KOPT-K1 (cell line): ENCODE results near the gene HNRNPAB.

ENCODE experiments used
- H3K27ac ChIP-seq: fragments of 200-600 bp; sonication (generic); 2 replicates; pipeline ENCODE4 v1.5.1; 2016; ENCODE audit warnings: antibody characterized with exemption, mild to moderate bottlenecking, low read depth, low read length; ENCODE audit not compliant: poor library complexity, severe bottlenecking
- H3K36me3 ChIP-seq: fragments of 200-600 bp; sonication (generic); 2 replicates; pipeline ENCODE4 v1.5.1; 2017; ENCODE audit warnings: antibody characterized with exemption, mild to moderate bottlenecking, low read length, moderate library complexity; ENCODE audit not compliant: insufficient read depth
- H3K9me3 ChIP-seq: fragments of 200-600 bp; sonication (generic); 2 replicates; pipeline ENCODE4 v1.5.1; 2017; ENCODE audit warnings: antibody characterized with exemption, low read length, mild to moderate bottlenecking; ENCODE audit not compliant: insufficient read depth, poor library complexity, severe bottlenecking

HNRNPAB gene

DNA sequence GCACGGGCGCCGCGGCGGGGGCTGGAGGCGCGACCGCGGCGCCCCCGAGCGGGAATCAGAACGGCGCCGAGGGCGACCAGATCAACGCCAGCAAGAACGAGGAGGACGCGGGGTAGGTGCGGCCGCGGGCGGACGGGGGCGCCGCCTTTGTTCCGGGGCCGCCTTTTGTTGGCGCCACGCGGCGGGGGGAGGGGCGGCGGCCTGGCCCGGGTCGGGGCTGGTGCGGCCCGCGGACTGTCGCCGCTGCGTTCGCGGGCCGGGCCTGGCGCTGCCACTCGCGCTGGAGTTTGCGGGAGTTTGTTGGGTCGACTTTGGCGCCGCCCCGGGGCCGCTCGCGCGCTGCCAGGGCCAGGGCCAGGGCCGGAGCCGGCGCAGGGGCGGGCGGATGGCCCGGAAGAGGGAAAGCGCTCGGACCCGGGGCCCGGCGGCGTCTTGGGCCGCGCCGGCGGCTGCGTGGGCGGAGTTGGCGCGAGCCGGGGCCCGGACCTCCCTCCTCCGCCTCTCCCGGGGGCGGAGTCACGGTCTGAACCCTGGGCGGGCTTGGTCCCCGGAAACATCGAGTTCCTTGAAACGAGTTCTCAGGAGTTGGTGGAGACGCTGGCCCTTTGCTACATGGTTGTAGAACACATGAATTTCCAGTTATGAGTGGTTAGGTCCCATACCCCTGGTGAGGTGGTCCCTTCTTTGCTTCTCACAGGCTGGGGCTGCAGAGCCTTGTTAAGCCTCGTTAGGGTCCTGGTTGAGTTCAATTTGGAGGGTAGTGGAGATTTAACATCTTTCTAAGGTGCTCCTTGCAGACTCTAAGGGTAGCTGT lies 809 bp downstream of the HNRNPAB start:
- H3K9me3 ChIP-seq = no peaks in the 10 kb centered on the region
- H3K27ac ChIP-seq = peak overlapping the region; percentile 94
- peaks cover 49% of the 10 kb centered on the region for H3K36me3 ChIP-seq

DNA sequence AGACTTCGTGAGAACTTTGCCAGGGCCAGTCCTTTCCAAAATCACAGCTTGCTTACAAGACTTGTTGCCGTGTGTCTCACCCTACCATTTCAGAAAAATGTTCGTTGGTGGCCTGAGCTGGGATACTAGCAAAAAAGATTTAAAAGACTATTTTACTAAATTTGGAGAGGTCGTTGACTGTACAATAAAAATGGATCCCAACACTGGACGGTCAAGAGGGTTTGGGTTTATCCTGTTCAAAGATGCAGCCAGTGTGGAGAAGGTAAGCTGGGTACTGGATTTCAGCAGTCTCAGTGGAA lies 1.4 kb downstream of the HNRNPAB start:
- H3K27ac ChIP-seq = peak overlapping the region; percentile 94
- H3K36me3 ChIP-seq = peaks cover 54% of the 10 kb centered on the region
- H3K9me3 ChIP-seq = no peaks in the 10 kb centered on the region

DNA sequence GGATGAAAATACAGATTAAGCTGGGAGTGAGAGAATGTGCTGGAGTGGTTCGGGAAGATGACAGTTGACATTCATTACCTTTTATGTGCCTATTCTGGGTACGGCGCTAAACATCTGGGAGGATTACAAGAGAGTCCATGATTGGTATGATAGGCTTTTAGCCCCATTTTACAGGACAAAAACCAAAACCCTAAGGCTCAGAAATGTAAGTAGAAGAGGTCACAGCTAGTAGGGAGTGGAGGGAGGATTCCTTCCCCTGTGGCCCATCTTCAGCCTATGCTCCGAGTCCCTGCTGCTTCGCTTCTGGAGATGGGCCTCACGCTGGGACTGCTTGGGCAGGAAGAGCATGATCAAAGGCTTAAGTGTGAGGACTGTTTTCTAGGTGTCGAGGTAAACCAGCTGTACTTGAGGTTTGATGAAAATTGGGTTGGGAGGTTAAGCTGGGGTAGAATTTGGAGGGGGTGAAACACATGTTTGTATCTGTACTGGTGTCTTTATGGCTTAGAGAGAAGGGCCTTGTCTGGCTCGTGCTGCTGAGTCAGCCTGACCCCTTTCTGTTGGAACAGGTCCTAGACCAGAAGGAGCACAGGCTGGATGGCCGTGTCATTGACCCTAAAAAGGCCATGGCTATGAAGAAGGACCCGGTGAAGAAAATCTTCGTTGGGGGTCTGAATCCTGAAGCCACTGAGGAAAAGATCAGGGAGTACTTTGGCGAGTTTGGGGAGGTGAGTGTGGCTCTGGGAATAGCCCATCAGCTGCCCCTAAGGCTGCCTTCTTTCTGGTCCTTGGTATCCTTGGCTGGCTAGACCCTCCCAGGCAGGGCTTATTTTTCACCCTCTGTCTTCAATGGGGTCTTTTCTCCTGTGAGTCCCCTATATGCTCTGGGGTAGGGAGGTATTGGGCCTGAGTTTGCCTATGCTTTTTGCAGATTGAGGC lies 2.1 kb downstream of the HNRNPAB start:
- H3K36me3 ChIP-seq = peaks cover 62% of the 10 kb centered on the region
- H3K27ac ChIP-seq = peak overlapping the region; percentile 94
- no peaks in the 10 kb centered on the region for H3K9me3 ChIP-seq

DNA sequence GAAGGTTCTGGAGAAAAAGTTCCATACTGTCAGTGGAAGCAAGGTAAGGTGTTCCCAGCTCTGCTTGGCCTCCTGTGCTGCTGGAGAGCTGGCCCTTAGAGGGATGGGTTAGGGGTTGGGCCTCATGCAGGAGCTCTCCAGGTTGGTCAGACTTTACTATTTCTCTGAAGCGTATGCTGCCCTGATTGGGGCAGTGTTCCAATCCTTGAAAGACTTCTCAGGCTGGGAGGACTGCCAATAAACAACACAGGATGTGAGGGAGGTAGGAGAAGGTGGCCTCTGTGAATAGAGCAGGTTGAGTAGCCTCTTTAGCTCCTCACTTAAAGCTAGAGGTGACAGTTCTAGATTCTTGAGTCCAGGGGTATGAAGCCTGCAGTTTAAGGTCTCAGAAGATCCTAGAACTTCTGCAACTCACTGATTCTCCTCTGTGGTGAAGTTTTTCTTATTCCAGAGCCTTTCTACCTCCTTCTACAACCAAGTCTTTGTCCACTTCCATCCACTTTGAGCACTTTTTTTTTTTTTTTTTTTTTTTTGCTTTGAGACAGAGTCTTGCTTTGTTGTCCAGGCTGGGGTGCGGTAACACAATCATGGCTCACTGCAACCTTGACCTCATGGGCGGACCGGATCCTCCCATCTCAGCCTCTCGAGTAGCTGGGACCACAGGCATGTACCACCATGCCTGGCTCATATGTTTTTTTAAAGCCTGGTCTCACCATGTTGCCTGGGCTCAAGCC lies 3.0 kb downstream of the HNRNPAB start:
- H3K27ac ChIP-seq = peak overlapping the region; percentile 94
- H3K36me3 ChIP-seq = peaks cover 71% of the 10 kb centered on the region

DNA sequence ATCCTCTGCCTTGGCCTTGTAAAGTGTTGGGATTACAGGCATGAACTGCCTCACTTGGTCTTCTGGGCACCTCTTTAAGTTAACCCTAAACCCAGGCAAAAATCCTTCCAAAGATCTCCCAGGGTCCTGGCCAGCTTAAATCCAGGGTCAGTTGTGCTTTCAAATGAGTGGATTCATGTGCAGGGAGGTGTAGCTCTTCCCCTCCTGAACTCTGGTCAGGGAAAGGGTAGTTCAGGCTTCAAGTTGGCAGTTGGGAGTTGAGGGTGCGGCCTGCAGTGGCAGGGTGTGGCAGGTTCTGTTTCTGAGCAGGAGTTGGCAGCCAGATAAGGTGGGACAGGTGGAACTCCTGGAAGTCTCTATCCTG lies 3.6 kb downstream of the HNRNPAB start:
- Histone ChIP-seq H3K9me3 (no peaks in the 10 kb centered on the region), H3K27ac (no peak overlapping the region), H3K36me3 (peaks cover 76% of the 10 kb centered on the region)

More for the DNA sequence above, 3.0 kb downstream of the HNRNPAB start:
- H3K9me3 ChIP-seq = no peaks in the 10 kb centered on the region

DNA sequence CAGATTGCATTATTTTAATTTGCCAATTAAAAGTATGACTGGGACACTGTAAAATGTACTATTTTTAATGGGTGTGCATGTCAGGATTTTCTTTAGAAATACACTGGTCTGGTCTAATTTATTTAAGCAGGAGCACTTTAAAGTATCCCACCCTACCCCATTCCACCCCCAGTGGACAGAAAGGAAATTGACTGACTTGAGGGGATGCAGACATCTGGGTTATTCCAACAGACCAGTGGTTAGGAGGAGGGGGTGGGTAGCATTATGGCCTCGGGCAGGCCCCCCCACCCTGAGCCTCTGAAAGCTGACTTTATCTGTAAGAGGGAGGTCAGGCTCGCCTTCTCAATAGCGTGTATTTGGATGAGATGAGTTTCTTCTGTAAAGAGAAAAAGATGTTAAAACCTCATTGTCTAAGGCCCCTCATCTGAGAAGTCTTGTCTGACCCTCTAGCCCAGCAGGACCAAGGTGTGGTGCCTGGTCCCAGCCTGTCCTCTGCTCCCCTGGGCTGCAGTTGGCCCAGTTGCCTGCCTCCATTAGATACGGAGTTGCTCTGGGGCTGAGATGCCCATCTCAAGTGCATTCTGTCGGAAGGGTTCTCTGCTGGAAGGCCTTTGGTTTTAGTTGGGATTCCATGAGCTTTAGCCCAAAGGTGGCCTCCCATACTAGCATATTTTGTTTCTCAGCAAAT lies 4.4 kb downstream of the HNRNPAB start:
- Histone ChIP-seq H3K36me3 (peaks cover 84% of the 10 kb centered on the region), H3K9me3 (no peaks in the 10 kb centered on the region), H3K27ac (no peak overlapping the region)

DNA sequence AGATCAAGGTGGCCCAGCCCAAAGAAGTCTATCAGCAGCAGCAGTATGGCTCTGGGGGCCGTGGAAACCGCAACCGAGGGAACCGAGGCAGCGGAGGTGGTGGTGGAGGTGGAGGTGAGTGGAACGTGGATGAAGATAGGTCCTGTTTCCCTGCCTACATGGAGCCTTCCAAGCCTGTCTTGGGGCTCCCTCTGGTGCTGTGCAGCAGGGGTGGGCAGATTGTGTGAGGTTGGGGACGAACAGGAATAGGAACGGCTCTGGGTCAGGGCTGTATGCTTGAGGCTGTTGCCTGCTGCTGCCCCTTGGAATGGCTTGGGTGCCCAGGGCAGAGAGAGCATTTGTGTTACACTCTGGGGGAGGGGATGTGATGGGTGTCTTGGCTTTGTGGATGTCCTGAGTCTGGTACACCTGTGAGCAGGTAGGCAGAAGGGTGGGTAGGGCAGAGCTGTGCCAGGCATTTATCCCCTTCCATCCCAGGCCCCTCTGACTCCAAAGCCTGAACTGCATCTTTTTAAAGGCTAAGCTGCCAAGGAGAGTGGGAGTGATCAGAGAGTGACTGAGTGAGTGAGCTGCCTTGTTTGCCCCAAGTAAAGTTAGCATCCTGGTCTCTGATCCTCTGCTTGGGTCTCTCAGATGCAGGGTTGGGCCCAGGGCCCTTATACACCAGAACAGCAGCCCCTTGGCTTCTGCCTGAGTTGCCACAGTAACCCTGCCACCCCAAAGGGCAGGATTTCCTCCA lies 5.2 kb downstream of the HNRNPAB start:
- no peak overlapping the region for H3K27ac ChIP-seq
- peaks cover 92% of the 10 kb centered on the region for H3K36me3 ChIP-seq
- H3K9me3 ChIP-seq = no peaks in the 10 kb centered on the region

DNA sequence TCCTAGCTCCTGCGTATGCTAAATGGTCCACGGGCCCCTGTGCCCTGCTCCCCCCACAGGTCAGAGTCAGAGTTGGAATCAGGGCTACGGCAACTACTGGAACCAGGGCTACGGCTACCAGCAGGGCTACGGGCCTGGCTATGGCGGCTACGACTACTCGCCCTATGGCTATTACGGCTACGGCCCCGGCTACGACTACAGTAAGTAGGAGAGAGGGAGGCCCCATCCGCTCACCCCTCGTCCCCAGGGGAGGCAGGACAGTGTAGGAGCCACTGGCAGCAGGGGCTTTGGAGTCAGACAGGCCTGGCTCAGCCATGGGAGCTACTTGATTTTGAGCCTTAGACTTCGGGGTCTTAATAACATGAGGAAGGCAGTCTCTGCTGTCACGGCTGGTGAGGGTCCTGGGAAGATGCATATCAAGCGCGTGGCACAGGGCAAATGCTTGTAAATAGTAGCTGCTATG lies 5.8 kb downstream of the HNRNPAB start:
- H3K36me3 ChIP-seq = peaks cover 98% of the 10 kb centered on the region
- no peaks in the 10 kb centered on the region for H3K9me3 ChIP-seq
- H3K27ac ChIP-seq = no peak overlapping the region

DNA sequence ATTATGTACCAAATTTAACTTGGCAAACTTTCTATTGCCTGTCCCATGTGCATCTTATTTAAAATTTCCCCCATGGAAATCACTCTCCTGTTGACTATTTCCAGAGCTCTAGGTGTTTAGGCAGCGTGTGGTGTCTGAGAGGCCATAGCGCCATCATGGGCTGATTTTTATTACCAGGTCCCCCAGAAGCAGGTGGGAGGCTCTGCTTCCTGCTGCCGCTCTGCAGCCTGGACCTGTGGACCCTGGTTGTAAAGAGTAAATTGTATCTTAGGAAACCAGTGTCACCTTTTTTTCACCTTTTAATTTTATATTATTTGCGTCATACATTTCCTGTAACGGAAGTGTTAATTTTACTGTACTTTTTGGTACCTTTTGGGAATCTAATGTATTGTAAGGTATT lies 6.4 kb downstream of the HNRNPAB start:
- Histone ChIP-seq H3K36me3 (peaks cover 100% of the 10 kb centered on the region), H3K9me3 (no peaks in the 10 kb centered on the region), H3K27ac (no peak overlapping the region)

DNA sequence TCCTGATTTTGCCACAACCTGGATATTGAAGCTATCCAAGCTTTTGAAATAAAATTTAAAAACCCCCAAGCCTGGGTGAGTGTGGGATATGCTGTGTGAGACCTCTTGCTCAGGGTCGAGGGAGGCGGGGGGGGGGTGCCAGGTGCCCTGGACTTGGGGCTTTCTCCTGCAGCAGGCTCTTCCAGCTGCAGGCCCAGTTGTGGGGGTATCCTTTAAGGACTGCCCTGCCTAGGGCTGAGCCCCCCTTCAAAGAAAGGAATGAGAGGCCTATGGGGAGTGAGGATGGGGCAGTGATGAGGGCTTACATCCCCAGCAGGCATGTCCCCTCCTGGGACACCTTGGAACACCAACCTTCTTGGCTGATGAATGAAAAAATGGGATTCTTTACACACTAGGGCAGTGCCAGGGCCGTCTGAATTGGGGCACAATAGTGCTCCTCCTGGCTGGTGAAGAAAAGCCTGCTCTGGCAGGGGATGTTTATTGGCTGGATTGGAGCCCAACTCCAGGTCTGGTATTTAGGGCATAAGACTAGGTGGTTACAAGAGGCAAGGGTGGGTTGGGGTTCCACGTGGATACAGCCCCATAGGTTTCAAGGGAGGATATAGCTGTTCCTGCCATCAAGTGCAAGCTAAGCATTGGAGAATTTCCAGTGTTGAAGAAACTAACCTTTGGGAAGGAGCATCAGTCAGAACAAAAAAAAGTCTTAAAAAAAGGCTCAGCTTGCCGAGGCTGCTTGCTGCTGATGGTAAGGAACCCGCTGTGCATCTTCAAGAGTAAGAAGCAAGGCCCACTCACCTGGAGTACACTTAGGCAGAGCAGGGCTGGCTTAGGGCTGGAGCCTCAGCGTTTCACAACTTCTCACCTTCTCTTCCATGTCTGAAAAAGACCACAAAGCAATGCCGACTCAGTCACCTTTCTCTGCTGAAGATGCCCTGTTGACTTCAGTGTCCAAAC lies 7.0 kb downstream of the HNRNPAB start:
- H3K27ac ChIP-seq = no peak overlapping the region
- no peaks in the 10 kb centered on the region for H3K9me3 ChIP-seq
- peaks cover 100% of the 10 kb centered on the region for H3K36me3 ChIP-seq

DNA sequence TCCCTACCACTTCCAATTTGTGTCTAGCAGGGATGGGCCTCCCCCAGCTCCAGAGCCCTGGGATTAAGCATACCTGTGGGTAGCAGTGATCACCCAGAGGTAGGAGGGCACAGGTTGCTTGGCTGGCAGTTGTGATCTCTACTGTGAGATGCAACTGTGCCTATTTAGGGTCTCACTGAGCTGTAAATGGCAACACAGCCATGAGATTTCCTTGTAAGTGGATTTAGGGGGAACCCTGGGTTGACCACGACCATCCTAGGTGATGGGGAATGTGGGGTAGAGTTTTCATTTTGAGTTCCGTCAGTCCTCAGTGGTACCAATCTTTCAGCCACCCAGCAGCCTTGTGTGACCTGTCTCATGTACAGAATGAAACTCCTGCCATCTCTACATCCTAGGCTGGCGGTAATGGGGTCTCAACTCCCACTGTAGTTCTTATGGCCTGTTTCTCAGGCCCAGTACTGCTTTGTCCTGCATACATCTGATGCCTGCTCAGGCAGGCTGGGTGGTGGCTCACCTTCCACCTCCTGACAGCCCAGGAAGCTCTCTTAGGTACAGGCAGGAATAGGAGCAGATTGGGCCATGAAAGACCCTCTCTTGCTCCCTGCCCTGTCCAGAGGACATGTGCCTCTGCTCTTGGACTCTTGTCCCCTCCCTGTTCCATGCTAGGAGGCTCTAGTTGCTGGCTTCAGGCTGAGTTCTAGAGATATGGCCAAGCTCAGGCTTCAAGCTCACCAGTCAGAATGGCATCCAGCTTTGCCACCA lies 8.1 kb downstream of the HNRNPAB start:
- H3K27ac ChIP-seq = no peak overlapping the region
- peaks cover 100% of the 10 kb centered on the region for H3K36me3 ChIP-seq
- H3K9me3 ChIP-seq = no peaks in the 10 kb centered on the region

DNA sequence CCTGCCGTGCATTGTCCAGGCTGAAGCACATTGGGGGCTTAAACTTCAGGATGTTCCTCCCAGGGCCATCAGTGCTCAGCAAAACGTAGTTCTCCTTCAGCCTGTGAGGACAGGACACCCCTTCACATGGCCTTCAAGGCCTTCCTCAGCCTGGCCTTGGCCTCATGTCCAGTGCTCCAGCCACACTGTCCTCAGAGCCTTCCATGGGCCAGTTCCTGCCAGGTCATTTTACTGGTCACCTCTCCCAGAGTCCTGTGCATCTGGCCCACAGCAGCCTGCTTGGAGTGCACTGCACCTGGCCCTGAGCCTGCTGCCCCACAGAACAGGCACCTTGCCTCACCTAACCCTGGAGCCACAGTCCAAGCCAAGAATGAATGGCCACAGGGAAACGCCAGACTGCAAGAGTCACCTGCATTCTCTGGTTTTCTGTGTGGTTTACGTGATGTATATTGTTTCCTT lies 8.7 kb downstream of the HNRNPAB start:
- Histone ChIP-seq H3K9me3 (no peaks in the 10 kb centered on the region), H3K27ac (no peak overlapping the region), H3K36me3 (peaks cover 97% of the 10 kb centered on the region)
